GM18520 (cell line): ENCODE measurements around the gene HHATL.

Experiments
- ATAC-seq: cut with Tn5 transposase; IDR thresholded peaks from one replicate; pipeline ENCODE4 v1.9.1; 2021; ENCODE audit not compliant: unreplicated experiment

The HHATL gene

GRCh38 chr3:42685891-42686820, 16.4 kb downstream of the HHATL start:
- ATAC-seq = no peak

DNA sequence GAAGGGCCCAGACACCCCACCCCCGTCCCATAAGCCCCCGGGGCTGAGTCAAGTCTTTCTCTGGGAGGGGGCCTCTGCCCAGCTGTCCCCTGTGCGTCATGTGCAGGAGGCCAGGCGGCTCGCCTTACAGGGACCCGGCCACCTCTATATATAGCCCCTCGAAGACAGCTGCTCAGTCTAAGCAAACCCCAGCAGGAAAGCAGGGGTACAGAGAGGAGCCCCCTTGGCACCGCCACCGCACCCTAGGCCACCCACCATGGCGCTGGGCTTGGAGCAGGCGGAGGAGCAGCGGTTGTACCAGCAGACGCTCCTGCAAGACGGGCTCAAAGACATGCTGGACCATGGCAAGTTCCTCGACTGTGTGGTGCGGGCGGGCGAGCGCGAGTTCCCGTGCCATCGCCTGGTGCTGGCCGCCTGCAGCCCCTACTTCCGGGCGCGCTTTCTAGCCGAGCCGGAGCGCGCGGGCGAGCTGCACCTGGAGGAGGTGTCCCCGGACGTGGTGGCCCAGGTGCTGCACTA, 17.2 kb downstream of the HHATL start, which contains the start of gene KLHL40:
KLHL40 (plus strand) TSS at position 175 of the 519 bp plus-strand sequence; CDS start at position 257, 82 bp downstream.
- no peak for ATAC-seq

DNA sequence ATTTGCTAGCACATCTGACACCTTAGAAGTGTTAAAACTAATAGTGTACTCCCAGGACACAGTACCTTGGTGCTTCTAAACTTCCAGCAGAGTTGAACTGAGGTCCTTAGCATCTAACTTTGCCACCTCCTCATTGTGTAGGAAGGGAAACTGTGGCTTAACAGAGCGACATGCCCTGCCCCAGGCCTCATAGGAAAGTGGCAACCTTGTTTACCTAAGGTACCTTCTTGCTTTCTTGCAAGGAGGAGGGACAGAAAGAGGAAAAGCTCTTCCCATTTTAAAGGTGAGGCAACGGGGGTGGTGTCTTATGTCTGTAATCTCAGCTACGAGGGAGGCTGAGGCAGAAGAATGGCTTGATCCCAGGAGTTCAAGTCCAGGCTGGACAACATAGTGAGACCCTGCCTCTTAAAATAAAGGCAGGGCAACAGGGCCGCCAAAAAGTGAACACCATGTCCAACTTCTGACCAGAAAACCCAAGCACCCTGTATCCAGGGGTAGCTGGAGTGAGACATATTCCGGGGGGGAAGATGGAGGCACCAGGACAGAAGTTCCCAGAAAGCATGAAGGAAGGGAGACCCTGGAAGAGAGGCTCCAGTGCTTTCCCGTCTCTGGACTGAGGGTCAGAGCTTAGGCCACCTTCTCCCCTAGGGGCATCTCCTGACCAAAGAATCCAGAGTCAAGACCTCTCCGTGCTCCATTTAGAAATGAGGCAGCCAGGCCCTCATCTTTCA, 17.8 kb downstream of the HHATL start:
- no peak for ATAC-seq

- no peak for ATAC-seq
Measured at GRCh38 chr3:42683875-42684598, 18.6 kb downstream of the HHATL start.

- no peak for ATAC-seq
Measured at GRCh38 chr3:42682301-42683070, 20.1 kb downstream of the HHATL start.

DNA sequence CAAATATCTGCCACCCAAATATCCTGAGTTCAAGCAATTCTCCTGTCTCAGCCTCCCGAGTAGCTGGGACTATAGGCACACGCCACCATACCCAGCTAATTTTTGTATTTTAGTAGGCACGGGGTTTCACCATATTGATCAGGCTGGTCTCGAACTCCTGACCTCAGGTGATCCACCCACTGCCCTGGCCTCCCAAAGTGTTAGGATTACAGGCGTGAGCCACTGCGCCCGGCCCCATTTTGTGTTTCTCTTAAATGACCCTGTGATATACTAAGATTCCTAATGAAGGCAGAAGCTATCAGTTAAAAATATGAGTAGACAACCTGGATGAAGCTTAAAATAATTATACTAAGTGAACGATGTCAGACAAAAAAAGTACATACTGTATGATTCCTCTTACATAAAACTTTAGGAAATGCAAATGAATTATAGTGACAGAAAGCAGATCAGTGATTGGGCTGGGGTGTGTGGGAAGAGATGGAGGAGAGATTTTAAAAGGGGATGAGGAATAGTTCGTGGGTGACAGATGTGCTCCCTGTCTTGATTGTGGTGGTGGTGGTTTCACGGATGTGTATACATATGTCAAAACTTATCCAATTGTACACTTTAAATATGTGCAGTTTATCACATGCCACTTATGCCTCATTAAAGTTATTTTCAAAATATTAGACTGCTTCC, 21.1 kb downstream of the HHATL start:
- no peak for ATAC-seq

DNA sequence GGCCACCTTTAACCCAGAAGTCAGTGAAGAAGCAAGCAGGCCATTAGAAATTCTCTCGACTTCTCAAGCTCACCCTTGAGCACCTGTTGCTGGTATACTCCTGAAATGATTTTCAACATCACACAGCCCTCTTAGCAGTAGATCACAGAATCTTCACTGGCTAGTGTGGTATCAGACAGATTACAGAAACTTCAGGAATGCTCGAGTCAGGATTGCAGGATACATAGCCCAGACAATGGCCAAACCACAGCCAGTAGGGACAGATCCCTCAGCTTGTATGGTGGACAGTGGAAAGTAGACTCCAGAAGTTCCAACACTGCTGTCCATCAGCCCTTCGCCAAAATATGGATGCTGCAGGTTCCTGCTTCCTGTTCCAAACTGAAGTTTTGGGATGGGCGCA, 21.8 kb downstream of the HHATL start:
- no peak for ATAC-seq

- ATAC-seq = no peak
Measured at GRCh38 chr3:42680271-42680670, 22.3 kb downstream of the HHATL start.

DNA sequence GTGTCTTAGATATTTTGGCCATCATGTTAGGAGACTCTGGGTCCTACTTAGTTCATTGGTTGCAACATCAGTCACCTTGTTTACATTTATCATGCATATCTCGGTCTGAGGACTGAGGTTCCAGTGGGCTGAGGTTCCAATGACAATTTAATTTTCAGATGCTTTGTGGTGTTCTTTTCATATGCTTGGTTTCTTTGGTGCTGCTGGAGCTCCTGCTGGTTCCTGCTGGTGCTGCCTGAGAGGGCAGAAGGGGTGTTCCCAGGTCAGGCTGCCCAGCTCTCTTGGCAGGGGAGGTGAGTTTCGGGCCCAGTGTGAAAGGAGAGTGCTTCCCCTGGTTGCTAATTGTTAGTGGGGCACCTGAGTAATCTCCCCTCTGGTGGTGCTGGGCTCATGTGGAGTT, 24.2 kb downstream of the HHATL start:
- ATAC-seq = no peak

GRCh38 chr3:42675909-42676308, 26.7 kb downstream of the HHATL start:
- ATAC-seq = no peak

GRCh38 chr3:42674146-42674545, 28.5 kb downstream of the HHATL start:
- ATAC-seq = no peak

DNA sequence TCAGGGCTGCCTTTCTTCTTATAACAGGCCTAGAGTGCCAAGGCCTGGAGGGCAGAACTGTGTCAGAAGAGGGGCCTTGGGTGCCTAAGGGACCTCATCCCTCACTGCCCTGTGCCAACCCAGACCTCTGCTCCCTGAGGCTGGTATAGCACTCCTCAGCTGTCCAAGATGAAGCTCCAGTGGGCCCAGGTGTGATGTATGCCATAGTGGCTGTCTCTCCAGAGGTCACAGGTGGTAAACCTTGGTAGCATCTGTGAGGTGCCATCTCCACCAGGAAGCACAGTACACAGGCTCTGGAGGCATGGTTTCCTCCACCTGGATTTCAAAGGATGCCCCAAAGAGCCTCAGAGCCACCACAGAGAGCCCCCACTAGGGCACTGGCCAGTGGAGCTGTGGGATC, 29.5 kb downstream of the HHATL start:
- no peak for ATAC-seq

DNA sequence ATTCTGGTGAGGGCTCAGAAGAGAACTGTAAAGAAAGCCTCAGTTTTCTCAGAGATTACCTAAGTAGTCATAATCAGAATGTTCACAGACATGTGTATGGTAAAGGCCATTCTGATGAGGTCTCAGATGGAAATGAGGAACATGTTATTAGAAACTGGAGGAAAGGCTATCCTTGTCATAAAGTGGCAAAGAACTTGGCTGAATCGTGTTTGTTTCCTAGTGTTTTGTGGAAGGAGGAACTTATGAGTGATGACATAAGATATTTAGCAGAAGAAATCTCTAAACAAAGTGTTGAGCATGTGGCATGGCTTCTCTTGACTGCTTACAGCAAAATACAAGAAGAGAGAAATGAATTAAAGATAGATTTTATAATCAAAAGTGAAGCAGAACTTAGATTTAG, 30.1 kb downstream of the HHATL start:
- ATAC-seq = no peak

DNA sequence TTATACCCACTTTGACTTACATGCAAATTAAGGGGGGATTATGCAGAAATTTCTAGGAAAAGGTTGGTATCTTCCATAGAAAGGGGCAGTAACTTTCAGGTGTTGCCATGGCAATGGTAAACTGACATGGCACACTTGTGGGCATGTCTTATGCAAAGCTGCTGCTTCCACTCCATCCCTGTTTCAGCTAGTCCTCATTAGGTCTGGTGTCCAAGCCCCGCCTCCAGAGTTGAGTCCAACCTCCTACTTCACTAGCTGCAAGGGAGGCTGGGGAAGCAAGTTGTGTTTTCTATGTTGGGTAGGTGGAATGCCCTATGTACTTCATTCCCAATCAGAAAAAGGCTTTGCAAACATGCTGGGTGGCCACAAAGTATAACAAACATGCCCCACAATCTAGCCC, 31.9 kb downstream of the HHATL start:
- ATAC-seq = no peak

DNA sequence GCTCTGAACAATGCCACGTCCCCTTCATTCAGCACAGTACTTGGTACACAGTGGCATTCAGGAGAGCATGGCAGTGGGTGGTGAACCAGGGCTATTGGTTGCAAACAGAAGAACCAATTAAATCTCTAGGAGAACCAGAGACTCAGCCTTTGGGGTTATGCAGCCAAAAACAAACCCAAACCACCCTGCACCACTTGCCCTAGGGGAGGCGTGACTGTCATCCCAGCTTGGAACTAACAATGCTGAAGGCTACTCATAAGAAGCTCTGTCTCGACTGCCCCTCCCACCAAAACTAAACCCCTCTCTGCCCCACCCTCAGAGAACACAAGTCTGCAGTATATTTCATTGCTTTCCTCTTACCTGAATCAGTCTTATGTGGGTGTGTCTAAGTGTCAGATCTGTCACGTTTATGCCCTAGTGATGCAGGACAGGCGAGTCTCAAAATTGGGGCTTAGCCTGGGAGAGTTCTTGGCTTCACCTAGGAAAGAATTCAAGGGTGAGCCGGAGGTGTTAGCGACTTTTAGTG, 32.5 kb downstream of the HHATL start:
- no peak for ATAC-seq

GRCh38 chr3:42668793-42669217, 33.8 kb downstream of the HHATL start:
- ATAC-seq = no peak

DNA sequence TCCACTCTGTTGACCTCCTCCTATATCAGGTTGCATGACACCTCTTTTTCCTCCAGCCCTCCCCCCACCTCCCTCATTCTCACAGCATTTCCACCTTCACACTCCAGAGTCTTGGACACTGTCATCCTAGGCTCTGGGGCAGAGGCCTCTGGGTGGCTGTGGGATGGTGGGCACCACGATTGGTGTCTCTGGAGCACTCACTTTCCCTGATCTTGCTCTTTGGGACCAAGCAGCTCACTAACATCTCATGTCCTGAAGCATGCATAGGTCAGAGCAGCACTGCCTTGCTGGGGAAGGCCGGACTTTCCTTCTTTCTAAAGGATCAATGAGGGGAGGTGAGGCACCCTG, 34.2 kb downstream of the HHATL start:
- no peak for ATAC-seq

DNA sequence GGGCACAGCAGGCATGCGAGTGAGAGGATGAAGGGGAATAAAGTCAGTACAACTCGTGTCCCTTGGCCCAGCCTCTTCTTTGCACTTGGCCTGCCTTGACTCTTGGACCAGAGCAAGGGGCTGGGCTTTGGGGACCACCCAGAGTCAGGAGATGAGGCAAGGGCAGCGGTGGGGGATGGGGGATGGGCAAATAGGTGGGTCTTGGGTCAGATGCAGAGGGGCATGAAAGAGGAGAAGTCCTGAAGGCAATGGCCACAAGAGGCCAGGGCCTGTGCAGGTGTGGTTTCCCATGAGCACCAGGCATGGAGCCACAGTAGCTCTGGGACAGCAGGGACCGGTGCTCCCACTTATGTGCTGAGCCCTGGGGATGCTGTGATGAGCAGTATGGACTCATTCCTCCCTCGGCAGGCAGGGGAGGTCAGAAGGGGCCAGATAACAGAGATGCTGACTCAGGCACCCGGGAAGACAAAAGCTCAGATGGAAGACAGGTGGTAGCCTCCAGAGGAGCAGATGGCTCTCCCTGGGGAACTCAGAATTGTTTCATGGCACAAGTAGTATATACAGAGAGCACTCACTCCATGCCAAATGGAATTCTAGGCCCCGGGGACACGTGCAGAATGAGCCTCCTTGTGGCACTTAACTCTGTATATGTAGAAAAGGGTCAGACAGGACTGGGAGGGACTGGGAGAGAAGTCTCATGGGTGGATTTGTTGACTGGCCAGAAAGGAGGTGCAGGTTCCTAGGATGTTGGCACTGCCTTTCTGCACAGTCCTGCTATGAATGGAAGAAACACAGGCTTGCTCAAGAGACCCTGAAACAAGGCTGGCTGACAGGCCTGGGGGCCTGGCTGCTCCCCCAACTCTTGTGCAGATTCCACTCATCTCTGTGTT, 34.8 kb downstream of the HHATL start:
- no peak for ATAC-seq

DNA sequence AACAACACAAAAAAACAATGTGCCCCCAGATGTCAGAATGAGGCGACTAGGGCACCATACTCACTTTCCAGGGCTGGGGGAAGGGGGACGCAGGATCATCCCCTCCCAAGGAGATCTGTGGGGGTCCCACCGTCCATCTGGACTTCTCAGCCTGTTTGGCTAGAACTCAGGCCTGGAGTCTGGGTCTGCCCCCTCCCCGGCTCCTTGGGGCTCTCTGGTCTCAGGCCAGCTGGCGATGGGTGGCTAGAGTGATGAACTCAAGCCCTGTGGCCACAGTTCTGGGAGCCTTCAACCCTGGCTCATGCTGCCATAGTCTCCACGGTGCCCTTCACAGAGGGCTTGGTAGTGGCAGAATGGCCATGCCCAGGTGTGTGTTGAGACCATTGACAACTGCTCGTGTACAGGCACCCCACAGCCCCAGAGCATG, 35.5 kb downstream of the HHATL start:
- no peak for ATAC-seq
